Loucy (cell line): ENCODE data around the gene KCND1.

Source experiments
- EZH2phosphoT487 ChIP-seq: fragments of 200-600 bp; IDR thresholded peaks from 2 replicates; pipeline ENCODE4 v1.6.1; 2018; ENCODE audit warnings: antibody characterized with exemption, mild to moderate bottlenecking, moderate library complexity, borderline replicate concordance
- TF ChIP-seq, protein P1 (sequence below): fragments of 200-600 bp; sonication (generic); conservative IDR thresholded peaks from 2 replicates; pipeline ENCODE4 v1.5.1; 2014; ENCODE audit warnings: mild to moderate bottlenecking, antibody characterized with exemption, low read length

DNA sequence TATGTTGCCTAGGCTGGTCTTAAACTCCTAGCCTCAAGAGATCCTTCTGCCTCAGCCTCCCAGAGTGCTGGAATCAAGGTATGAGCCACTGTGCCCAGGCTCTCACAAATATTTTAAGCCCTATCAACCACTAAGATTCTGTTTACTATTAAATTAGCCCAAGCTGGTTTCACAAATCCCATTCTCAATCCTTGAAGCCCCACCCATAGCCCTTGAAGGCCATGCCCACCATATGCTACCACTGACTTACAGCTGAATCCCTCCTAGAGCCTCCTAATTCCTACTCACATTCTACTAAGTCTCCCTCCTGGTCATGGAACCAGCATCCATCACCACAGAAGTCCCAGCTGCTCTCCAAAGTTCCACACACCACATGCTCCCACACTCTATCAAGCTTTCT lies 20.7 kb upstream of the KCND1 start:
- TF ChIP-seq, protein P1, sequence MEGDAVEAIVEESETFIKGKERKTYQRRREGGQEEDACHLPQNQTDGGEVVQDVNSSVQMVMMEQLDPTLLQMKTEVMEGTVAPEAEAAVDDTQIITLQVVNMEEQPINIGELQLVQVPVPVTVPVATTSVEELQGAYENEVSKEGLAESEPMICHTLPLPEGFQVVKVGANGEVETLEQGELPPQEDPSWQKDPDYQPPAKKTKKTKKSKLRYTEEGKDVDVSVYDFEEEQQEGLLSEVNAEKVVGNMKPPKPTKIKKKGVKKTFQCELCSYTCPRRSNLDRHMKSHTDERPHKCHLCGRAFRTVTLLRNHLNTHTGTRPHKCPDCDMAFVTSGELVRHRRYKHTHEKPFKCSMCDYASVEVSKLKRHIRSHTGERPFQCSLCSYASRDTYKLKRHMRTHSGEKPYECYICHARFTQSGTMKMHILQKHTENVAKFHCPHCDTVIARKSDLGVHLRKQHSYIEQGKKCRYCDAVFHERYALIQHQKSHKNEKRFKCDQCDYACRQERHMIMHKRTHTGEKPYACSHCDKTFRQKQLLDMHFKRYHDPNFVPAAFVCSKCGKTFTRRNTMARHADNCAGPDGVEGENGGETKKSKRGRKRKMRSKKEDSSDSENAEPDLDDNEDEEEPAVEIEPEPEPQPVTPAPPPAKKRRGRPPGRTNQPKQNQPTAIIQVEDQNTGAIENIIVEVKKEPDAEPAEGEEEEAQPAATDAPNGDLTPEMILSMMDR, result no peak
- no peak for TF ChIP-seq EZH2phosphoT487
